Endothelial cell of umbilical vein (primary cell): ENCODE data around the gene MOCS1.

ENCODE experiments used
- EZH2 ChIP-seq: IDR thresholded peaks from 2 replicates; pipeline ENCODE4 v1.6.1; 2012; ENCODE audit warnings: borderline replicate concordance, low read depth, mild to moderate bottlenecking, moderate library complexity, low read length, inconsistent platforms; ENCODE audit not compliant: severe bottlenecking
- JUN ChIP-seq: IDR thresholded peaks from 2 replicates; pipeline ENCODE4 v1.6.1; 2011; ENCODE audit warnings: borderline replicate concordance, low read depth; ENCODE audit not compliant: insufficient read length, insufficient read depth
- MYC ChIP-seq: IDR thresholded peaks from one replicate; pipeline ENCODE4 v1.6.1; 2011; ENCODE audit warnings: mild to moderate bottlenecking, low read depth, low read length
- POLR2A ChIP-seq: IDR thresholded peaks from 2 replicates; pipeline ENCODE4 v1.6.1; 2012; ENCODE audit warnings: low read depth, mild to moderate bottlenecking, control low read depth, low read length
- POLR2AphosphoS5 ChIP-seq: IDR thresholded peaks from 2 replicates; pipeline ENCODE4 v1.6.1; 2012; ENCODE audit warnings: low read depth, mild to moderate bottlenecking, control low read depth, low read length, moderate library complexity; ENCODE audit not compliant: insufficient read depth
- TF ChIP-seq, protein P1 (sequence below), 2 donors: IDR thresholded peaks; 1 replicate in 1 of 2; 2 replicates in 1 of 2; pipeline ENCODE4 v1.5.1; 2011; ENCODE audit warnings: low read length in 2 of 2, mild to moderate bottlenecking in 2 of 2, moderate library complexity in 2 of 2, control low read depth in 1 of 2, inconsistent platforms in 1 of 2, low read depth in 1 of 2; ENCODE audit not compliant: insufficient read depth in 1 of 2; ENCODE audit errors: extremely low read depth in 1 of 2
- TF ChIP-seq, protein P2 (sequence below): IDR thresholded peaks from 2 replicates; pipeline ENCODE4 v1.6.1; 2011; ENCODE audit not compliant: insufficient read depth, insufficient read length

DNA sequence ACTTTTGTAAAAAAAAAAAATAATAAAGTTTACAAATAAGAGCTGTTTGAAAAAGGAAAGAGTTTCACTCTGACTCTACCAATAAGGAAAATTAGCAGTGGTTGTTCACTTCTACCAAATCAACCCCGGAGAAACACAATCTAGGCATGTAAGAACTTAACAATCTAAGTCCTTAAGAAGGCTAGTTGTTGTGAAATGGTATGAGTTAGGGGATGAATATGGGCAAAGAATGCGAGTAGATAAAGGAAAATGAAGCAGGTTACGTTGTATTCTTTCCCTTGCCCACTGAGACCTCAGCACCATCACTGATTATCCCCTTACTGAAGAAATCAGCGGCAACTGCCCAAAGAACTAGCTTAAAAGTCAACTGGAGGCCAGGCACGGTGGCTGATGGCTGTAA lies 15.4 kb downstream of the MOCS1 start:
- TF ChIP-seq, protein P1, sequence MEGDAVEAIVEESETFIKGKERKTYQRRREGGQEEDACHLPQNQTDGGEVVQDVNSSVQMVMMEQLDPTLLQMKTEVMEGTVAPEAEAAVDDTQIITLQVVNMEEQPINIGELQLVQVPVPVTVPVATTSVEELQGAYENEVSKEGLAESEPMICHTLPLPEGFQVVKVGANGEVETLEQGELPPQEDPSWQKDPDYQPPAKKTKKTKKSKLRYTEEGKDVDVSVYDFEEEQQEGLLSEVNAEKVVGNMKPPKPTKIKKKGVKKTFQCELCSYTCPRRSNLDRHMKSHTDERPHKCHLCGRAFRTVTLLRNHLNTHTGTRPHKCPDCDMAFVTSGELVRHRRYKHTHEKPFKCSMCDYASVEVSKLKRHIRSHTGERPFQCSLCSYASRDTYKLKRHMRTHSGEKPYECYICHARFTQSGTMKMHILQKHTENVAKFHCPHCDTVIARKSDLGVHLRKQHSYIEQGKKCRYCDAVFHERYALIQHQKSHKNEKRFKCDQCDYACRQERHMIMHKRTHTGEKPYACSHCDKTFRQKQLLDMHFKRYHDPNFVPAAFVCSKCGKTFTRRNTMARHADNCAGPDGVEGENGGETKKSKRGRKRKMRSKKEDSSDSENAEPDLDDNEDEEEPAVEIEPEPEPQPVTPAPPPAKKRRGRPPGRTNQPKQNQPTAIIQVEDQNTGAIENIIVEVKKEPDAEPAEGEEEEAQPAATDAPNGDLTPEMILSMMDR (IDR thresholded peaks at IDR 0.05; ENCODE audit: extremely low read depth in 1 of 2, insufficient read depth in 1 of 2, low read depth in 1 of 2, low read length in 2 of 2), result no peak
- TF ChIP-seq EZH2, result no peak
- TF ChIP-seq POLR2AphosphoS5, result no peak
- TF ChIP-seq POLR2A, result no peak
- TF ChIP-seq, protein P2, sequence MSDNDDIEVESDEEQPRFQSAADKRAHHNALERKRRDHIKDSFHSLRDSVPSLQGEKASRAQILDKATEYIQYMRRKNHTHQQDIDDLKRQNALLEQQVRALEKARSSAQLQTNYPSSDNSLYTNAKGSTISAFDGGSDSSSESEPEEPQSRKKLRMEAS, result no peak
- TF ChIP-seq MYC, result no peak
- no peak for TF ChIP-seq JUN
